PC-3 (cell line): Measurements from ENCODE around the gene SNX13. TPM values are rescaled to one million over a fixed set of nuclear protein-coding genes. Genes with fewer than 3 reads are reported as not detected.

Experiments used
- ATAC-seq: fragments of 200-7000 bp; cut with Tn5 transposase; 2 replicates; pipeline ENCODE4 v1.9.1; 2020; ENCODE audit warnings: mild to moderate bottlenecking, moderate library complexity
- BruUV-seq: library from RNA; stranded (reverse); fragments of 400-500 nt; replicated peaks from 2 replicates; lab custom pipeline; 2021; lab: Mats Ljungman, UMichigan
- CTCF ChIA-PET: fragments of 300-600 bp; sonication (Branson Sonifier 250); formaldehyde crosslinking; loops from one replicate; lab custom pipeline; 2022; ENCODE audit warnings: antibody characterized with exemption; lab: Charles Lee
- POLR2A ChIA-PET: fragments of 300-600 bp; sonication (Branson Sonifier 250); formaldehyde crosslinking; loops from one replicate; lab custom pipeline; 2022; ENCODE audit warnings: antibody characterized with exemption; ENCODE audit not compliant: unreplicated experiment; lab: Charles Lee
- DNase-seq: peaks from one replicate; pipeline ENCODE4 v3.0.0-alpha.2; 2015
- H2AFZ ChIP-seq: fragments of 300-600 bp; sonication (generic); 2 replicates; pipeline ENCODE4 v1.6.0; 2016; ENCODE audit warnings: antibody characterized with exemption, low read length
- H3F3A ChIP-seq: fragments of 300-600 bp; sonication (generic); one replicate; pipeline ENCODE4 v1.6.0; 2017; ENCODE audit warnings: antibody characterized with exemption, low read length, control low read depth, mild to moderate bottlenecking; ENCODE audit not compliant: unreplicated experiment
- H3K27ac ChIP-seq: fragments of 300-600 bp; sonication (generic); 2 replicates; pipeline ENCODE4 v1.5.1; 2016; ENCODE audit warnings: mild to moderate bottlenecking, low read length
- H3K27me3 ChIP-seq: fragments of 300-600 bp; sonication (generic); 2 replicates; pipeline ENCODE4 v1.6.1; 2016; ENCODE audit warnings: low read length, mixed read lengths
- H3K36me3 ChIP-seq: fragments of 300-600 bp; sonication (generic); 2 replicates; pipeline ENCODE4 v1.6.1; 2016; ENCODE audit warnings: low read depth, mixed run types, low read length, mixed read lengths
- H3K4me1 ChIP-seq: fragments of 300-600 bp; sonication (generic); 2 replicates; pipeline ENCODE4 v1.5.1; 2016; ENCODE audit warnings: low read length; ENCODE audit not compliant: insufficient read depth
- H3K4me2 ChIP-seq: fragments of 300-600 bp; sonication (generic); 2 replicates; pipeline ENCODE4 v1.6.0; 2016; ENCODE audit warnings: low read length
- H3K4me3 ChIP-seq: fragments of 300-600 bp; sonication (generic); 2 replicates; pipeline ENCODE4 v1.5.1; 2016; ENCODE audit warnings: mild to moderate bottlenecking, low read length, mixed read lengths
- H3K79me2 ChIP-seq: fragments of 300-600 bp; sonication (generic); 2 replicates; pipeline ENCODE4 v1.6.1; 2017; ENCODE audit warnings: low read length, mixed read lengths
- H3K9ac ChIP-seq: fragments of 300-600 bp; sonication (generic); 2 replicates; pipeline ENCODE4 v1.6.0; 2016; ENCODE audit warnings: mild to moderate bottlenecking, low read length
- H3K9me2 ChIP-seq: fragments of 300-600 bp; sonication (generic); replicated peaks from 2 replicates; pipeline ENCODE4 v1.6.1; 2016; ENCODE audit warnings: mixed run types, low read length, mixed read lengths
- H3K9me3 ChIP-seq: fragments of 300-600 bp; sonication (generic); 2 replicates; pipeline ENCODE4 v1.6.1; 2016; ENCODE audit warnings: low read length, mixed read lengths
- H4K20me1 ChIP-seq: fragments of 300-600 bp; sonication (generic); 2 replicates; pipeline ENCODE4 v1.6.1; 2016; ENCODE audit warnings: low read length, mixed read lengths
- CTCF ChIP-seq: fragments of 300-600 bp; sonication (generic); conservative IDR thresholded peaks from 2 replicates; pipeline ENCODE4 v1.5.1; 2017; ENCODE audit warnings: antibody characterized with exemption, low read depth, mild to moderate bottlenecking, low read length
- EZH2 ChIP-seq: fragments of 300-600 bp; sonication (generic); IDR thresholded peaks from one replicate; pipeline ENCODE4 v1.6.1; 2017; ENCODE audit warnings: antibody characterized with exemption, mild to moderate bottlenecking, low read length; ENCODE audit not compliant: unreplicated experiment
- EZH2phosphoT487 ChIP-seq: fragments of 300-600 bp; sonication (generic); IDR thresholded peaks from 2 replicates; pipeline ENCODE4 v1.6.1; 2018; ENCODE audit warnings: mild to moderate bottlenecking, antibody characterized with exemption, low read length, borderline replicate concordance
- intact Hi-C: fragments of 100-400 bp; cut with micrococcal nuclease; formaldehyde crosslinking; loops from 2 replicates; pipeline ENCODE4 v1.9.0; 2023
- total RNA-seq: library from RNA; depleted of rRNA; stranded (reverse); fragments of >200 nt; gene quantifications from 2 replicates; pipeline ENCODE4 v1.2.3, GENCODE V29; 2014

SNX13 gene
- total RNA-seq, 1 experiment from 2014 or later, result 33.9 TPM

GRCh38 chr7:17985473-17986239, 45.4 kb upstream of the SNX13 start:
- POLR2A ChIA-PET, result no interaction called here
- CTCF ChIA-PET, result interaction anchor here (0.6 kb wide), 1 partner anchor 302 kb away, joined by 3 read pairs; no protein-coding TSS in a partner anchor
- TF ChIP-seq EZH2 (no peak), CTCF (no peak), EZH2phosphoT487 (no peak)

GRCh38 chr7:17984288-17984687, 44.0 kb upstream of the SNX13 start:
- Histone ChIP-seq H3K9me3 (no peaks in the 10 kb centered on the region), H3K4me3 (no peak overlapping the region), H3K36me3 (no peaks in the 10 kb centered on the region), H3F3A (no peaks in the 10 kb centered on the region), H3K27me3 (no peaks in the 10 kb centered on the region), H2AFZ (no peak overlapping the region), H3K4me1 (peaks cover 22% of the 10 kb centered on the region), H3K27ac (no peak overlapping the region), H3K9ac (no peak overlapping the region), H3K79me2 (no peaks in the 10 kb centered on the region), H4K20me1 (no peaks in the 10 kb centered on the region), H3K9me2 (no peaks in the 10 kb centered on the region), H3K4me2 (no peak overlapping the region)
- DNase-seq (peak; percentile 12), ATAC-seq (peak; percentile 50; the same call in 1 of the 2 replicates)
- ChIA-PET POLR2A (no interaction called here), CTCF (interaction anchor here (0.6 to 0.9 kb wide), 3 partner anchors 56 to 110 kb away, joined by 3 to 9 read pairs (median 4); no protein-coding TSS in a partner anchor)
- intact Hi-C loops, result no loop called here
- TF ChIP-seq CTCF (no peak), EZH2 (no peak), EZH2phosphoT487 (no peak)
- no TSS peak for BruUV-seq

More at GRCh38 chr7:17985473-17986239, 45.4 kb upstream of the SNX13 start:
- Histone ChIP-seq H3K9me2 (no peaks in the 10 kb centered on the region), H3K36me3 (no peaks in the 10 kb centered on the region), H3F3A (no peaks in the 10 kb centered on the region), H3K27me3 (no peaks in the 10 kb centered on the region), H3K4me3 (no peak overlapping the region), H2AFZ (no peak overlapping the region), H4K20me1 (no peaks in the 10 kb centered on the region), H3K4me1 (peaks cover 22% of the 10 kb centered on the region), H3K79me2 (no peaks in the 10 kb centered on the region), H3K9ac (no peak overlapping the region), H3K27ac (no peak overlapping the region), H3K4me2 (no peak overlapping the region), H3K9me3 (no peaks in the 10 kb centered on the region)
- intact Hi-C loops, result loop anchor here (2.0 kb wide), 1 partner anchor 193 kb away; no protein-coding TSS in a partner anchor
- ATAC-seq (no peak), DNase-seq (no peak)
- BruUV-seq, result no TSS peak
